Breast epithelium (tissue), 4 donors: Measurements from ENCODE around the gene NINJ2. TPM values are rescaled to one million over a fixed set of nuclear protein-coding genes. Genes with fewer than 3 reads are reported as not detected.
A peak's percentile ranks its signal among the peaks of the same experiment; 100 is the strongest.

Experiments used
- DNase-seq, 2 donors: peaks; one replicate each; pipeline ENCODE4 v3.0.0-alpha.2; 2019; ENCODE audit warnings: low spot score in 2 of 2
- H3K27ac ChIP-seq, 2 donors: fragments of 200-600 bp; sonication (generic) in 1 of 2; one replicate each; pipeline ENCODE4 v1.5.1; 2016 to 2019; ENCODE audit warnings: mild to moderate bottlenecking in 1 of 2
- H3K27me3 ChIP-seq, 2 donors: fragments of 200-600 bp; sonication (generic) in 1 of 2; one replicate each; pipeline versions ENCODE4 v1.5.1 to v1.6.0; 2017 to 2019; ENCODE audit warnings: control low read depth in 1 of 2, mild to moderate bottlenecking in 1 of 2
- H3K36me3 ChIP-seq: fragments of 200-600 bp; one replicate; pipeline ENCODE4 v1.5.1; 2019
- H3K4me1 ChIP-seq, 2 donors: fragments of 200-600 bp; sonication (generic); one replicate each; pipeline ENCODE4 v1.5.1; 2016 to 2019; ENCODE audit warnings: control low read depth in 1 of 2
- H3K4me3 ChIP-seq, 3 donors: fragments of 200-600 bp; sonication (generic); 1 replicate in 2 of 3; 2 replicates in 1 of 3; pipeline ENCODE4 v1.5.1; 2016 to 2019; ENCODE audit warnings: mild to moderate bottlenecking in 3 of 3, moderate library complexity in 2 of 3
- H3K9me3 ChIP-seq, 2 donors: fragments of 200-600 bp; sonication (generic) in 1 of 2; one replicate each; pipeline ENCODE4 v1.5.1; 2016 to 2019; ENCODE audit warnings: control low read depth in 1 of 2
- POLR2A ChIP-seq: fragments of 450-650 bp; IDR thresholded peaks from one replicate; pipeline ENCODE4 v1.6.1; 2016; ENCODE audit warnings: antibody characterized with exemption, mild to moderate bottlenecking, moderate library complexity
- POLR2AphosphoS5 ChIP-seq, 3 donors: sonication (generic); formaldehyde crosslinking; IDR thresholded peaks; one replicate each; pipeline ENCODE4 v1.6.1; 2017; ENCODE audit warnings: antibody characterized with exemption in 3 of 3
- intact Hi-C: fragments of 100-400 bp; cut with DNase I; formaldehyde crosslinking; loops from one replicate; pipeline ENCODE4 v1.15.1; 2023; ENCODE audit warnings: low total_unique reads
- total RNA-seq, 3 donors: library from RNA; depleted of rRNA; stranded (reverse); fragments of >200 nt; gene quantifications; one replicate each; pipeline ENCODE4 v1.1.0, GENCODE V29; 2016
- TF ChIP-seq, protein P1 (sequence below), 3 donors: fragments of 450-650 bp; IDR thresholded peaks; one replicate each; pipeline ENCODE4 v1.5.1; 2016 to 2017; ENCODE audit warnings: antibody characterized with exemption in 3 of 3, mild to moderate bottlenecking in 3 of 3, moderate library complexity in 3 of 3

Gene NINJ2
- total RNA-seq, 3 donors from 2014 or later = 6.3 to 17.0 (median 6.9) TPM

DNA sequence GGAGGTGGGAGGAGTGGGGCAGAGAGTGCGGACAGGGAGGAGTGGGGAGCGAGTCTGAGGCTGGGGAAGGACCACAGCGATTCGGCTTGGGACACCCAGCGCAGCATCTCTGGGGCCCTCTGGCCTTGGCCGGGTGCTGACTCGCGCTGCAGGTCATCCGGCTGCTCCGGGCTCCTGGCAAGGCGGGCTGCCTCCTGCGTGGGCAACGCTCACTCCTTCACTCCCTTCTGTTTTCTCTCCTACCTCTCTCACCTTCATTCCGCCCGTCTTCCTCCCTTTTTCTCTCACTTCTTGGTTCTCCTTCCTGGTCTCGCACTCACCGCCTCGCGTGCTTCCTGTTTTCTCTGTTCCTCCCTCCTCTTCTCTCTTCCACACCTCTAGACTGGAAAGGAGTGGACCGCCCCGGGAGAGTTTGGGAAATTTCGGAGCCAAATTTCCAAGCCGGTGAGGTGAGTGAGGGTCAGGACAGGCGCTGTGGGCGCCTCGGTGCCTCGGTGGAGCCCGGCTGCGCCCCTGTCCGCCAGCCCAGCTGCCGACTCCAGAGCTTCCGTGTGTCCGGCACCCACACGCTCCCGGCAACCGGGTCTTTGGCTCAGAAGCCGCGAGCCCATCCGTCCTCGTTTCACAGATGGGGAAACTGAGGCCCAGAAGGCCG is 116.9 kb downstream of the NINJ2 start:
- no peak overlapping the region for H3K27ac ChIP-seq
- TF ChIP-seq, protein P1, sequence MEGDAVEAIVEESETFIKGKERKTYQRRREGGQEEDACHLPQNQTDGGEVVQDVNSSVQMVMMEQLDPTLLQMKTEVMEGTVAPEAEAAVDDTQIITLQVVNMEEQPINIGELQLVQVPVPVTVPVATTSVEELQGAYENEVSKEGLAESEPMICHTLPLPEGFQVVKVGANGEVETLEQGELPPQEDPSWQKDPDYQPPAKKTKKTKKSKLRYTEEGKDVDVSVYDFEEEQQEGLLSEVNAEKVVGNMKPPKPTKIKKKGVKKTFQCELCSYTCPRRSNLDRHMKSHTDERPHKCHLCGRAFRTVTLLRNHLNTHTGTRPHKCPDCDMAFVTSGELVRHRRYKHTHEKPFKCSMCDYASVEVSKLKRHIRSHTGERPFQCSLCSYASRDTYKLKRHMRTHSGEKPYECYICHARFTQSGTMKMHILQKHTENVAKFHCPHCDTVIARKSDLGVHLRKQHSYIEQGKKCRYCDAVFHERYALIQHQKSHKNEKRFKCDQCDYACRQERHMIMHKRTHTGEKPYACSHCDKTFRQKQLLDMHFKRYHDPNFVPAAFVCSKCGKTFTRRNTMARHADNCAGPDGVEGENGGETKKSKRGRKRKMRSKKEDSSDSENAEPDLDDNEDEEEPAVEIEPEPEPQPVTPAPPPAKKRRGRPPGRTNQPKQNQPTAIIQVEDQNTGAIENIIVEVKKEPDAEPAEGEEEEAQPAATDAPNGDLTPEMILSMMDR (IDR thresholded peaks at IDR 0.05) = no peak
- TF ChIP-seq POLR2AphosphoS5 (IDR thresholded peaks at IDR 0.05) (no peak), POLR2A (no peak)

DNA sequence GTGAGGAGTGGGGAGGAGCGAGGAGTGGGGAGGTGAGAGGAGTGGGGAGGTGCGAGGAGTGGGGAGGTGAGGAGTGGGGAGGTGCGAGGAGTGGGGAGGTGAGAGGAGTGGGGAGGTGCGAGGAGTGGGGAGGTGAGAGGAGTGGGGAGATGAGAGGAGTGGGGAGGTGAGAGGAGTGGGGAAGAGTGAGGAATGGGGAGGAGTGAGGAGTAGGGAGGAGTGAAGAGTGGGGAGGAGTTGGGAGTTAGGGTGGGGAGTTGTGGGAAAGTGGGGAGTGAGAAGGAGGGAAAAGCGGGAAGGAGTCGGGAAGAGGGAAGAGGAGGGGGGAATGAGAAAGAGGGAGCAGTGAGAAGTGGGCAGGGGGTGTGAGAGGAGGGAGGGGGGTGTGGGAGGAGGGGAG is 117.4 kb downstream of the NINJ2 start:
- intact Hi-C loops = loop anchor here (10.0 kb wide), 1 partner anchor 91 kb away; the partner anchor contains the start of gene B4GALNT3
- Histone ChIP-seq H3K9me3 (no peaks in the 10 kb centered on the region), H3K4me3 (no peak overlapping the region), H3K27ac (no peak overlapping the region), H3K36me3 (no peaks in the 10 kb centered on the region), H3K4me1 (no peaks in the 10 kb centered on the region), H3K27me3 (no peaks in the 10 kb centered on the region)
- DNase-seq = no peak
- TF ChIP-seq, protein P1 (IDR thresholded peaks at IDR 0.05) = no peak
- TF ChIP-seq POLR2A (no peak), POLR2AphosphoS5 (IDR thresholded peaks at IDR 0.05) (no peak)

More for the DNA sequence above, 116.9 kb downstream of the NINJ2 start:
- intact Hi-C loops = loop anchor here (10.0 kb wide), 1 partner anchor 92 kb away; the partner anchor contains the start of gene B4GALNT3
- H3K36me3 ChIP-seq = no peaks in the 10 kb centered on the region
- H3K4me1 ChIP-seq = no peaks in the 10 kb centered on the region
- H3K9me3 ChIP-seq = no peaks in the 10 kb centered on the region
- H3K27me3 ChIP-seq = no peaks in the 10 kb centered on the region
- DNase-seq = no peak
- peak overlapping the region in 1 of 3 donors; percentile 21 for H3K4me3 ChIP-seq

DNA sequence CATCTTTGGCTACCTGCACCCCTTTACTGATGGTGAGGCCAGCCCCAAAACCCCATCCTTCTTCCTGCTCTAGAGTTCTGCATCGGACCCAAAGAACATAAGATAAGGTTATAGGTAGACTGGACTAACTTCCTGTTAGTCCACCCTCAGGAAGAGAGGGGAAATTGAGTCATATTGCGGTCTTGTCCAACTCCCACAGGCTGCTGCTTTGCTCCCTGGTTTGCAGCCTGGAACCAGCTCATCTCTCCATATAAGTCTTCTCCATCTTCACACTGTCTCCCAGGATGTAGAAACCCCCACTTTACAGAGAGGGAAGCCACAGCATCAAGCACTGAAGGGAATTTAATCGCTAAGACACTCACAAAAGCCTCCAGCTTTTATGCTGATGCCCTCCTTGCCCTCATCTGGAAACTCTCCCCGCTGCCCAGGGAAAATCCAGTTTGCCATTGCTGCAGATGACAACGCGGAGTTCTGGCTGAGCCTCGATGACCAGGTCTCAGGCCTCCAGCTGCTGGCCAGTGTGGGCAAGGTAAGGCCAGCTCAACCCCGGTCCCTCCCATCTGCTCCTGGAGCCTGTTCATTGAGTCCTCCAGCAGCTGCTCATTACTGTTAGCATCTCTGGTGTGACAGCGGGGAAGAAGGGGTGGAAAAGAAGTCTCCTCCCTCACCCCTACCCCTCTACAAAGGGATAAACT is 118.2 kb downstream of the NINJ2 start:
- H3K27me3 ChIP-seq = no peaks in the 10 kb centered on the region
- DNase-seq = no peak
- intact Hi-C loops = loop anchor here (10.0 kb wide), 1 partner anchor 90 kb away; the partner anchor contains the start of gene B4GALNT3
- H3K4me1 ChIP-seq = no peaks in the 10 kb centered on the region
- no peaks in the 10 kb centered on the region for H3K36me3 ChIP-seq
- no peak overlapping the region for H3K27ac ChIP-seq
- no peak overlapping the region for H3K4me3 ChIP-seq
- TF ChIP-seq POLR2AphosphoS5 (IDR thresholded peaks at IDR 0.05) = no peak
- TF ChIP-seq, protein P1 (IDR thresholded peaks at IDR 0.05) = no peak
- no peak for TF ChIP-seq POLR2A
- no peaks in the 10 kb centered on the region for H3K9me3 ChIP-seq

DNA sequence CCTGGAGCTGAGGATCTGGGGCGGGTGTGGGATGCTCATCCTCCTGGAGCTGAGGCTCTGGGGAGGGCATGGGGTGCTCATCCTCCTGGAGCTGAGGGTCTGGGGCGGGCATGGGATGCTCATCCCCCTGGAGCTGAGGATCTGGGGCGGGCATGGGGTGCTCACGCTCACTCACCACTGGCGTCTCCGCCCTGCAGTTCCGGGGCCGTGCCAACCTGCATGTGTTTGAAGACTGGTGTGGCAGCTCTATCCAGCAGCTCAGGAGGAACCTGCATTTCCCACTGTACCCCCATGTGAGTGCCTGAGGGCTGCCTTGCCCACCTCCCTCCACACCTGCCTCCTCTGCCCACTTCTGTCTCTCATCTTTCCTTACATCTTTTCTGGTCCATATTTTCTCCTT is 119.1 kb downstream of the NINJ2 start:
- H3K27ac ChIP-seq = no peak overlapping the region
- DNase-seq = no peak
- H3K4me3 ChIP-seq = no peak overlapping the region
- TF ChIP-seq POLR2A (no peak), POLR2AphosphoS5 (IDR thresholded peaks at IDR 0.05) (no peak)
- TF ChIP-seq, protein P1 (IDR thresholded peaks at IDR 0.05) = no peak
- no peaks in the 10 kb centered on the region for H3K27me3 ChIP-seq
- H3K36me3 ChIP-seq = no peaks in the 10 kb centered on the region
- no peaks in the 10 kb centered on the region for H3K4me1 ChIP-seq
- intact Hi-C loops = loop anchor here (10.0 kb wide), 1 partner anchor 89 kb away; the partner anchor contains the start of gene B4GALNT3
- H3K9me3 ChIP-seq = no peaks in the 10 kb centered on the region

DNA sequence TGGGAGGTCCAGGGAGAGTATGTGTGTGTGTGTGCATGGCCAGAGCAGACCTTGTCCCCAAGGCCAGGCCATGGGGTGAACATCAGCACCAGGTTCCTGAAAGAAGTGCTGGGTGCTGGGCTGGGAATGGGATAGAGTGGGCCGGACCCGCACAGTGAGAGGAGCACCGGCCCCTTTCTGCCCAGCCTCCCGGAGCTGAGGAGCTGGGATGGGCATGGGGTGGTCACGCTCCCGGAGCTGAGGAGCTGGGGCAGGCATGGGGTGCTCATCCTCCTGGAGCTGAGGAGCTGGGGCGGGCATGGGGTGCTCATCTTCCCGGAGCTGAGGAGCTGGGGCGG is 120.2 kb downstream of the NINJ2 start:
- Histone ChIP-seq H3K27ac (no peak overlapping the region), H3K4me1 (no peaks in the 10 kb centered on the region), H3K4me3 (no peak overlapping the region), H3K36me3 (no peaks in the 10 kb centered on the region), H3K9me3 (no peaks in the 10 kb centered on the region), H3K27me3 (no peaks in the 10 kb centered on the region)
- DNase-seq = no peak
- TF ChIP-seq, protein P1 (IDR thresholded peaks at IDR 0.05) = no peak
- TF ChIP-seq POLR2A (no peak), POLR2AphosphoS5 (IDR thresholded peaks at IDR 0.05) (no peak)
- intact Hi-C loops = loop anchor here (10.0 kb wide), 1 partner anchor 88 kb away; the partner anchor contains the start of gene B4GALNT3
